ENCODE measurements around the gene HOXB1.

- TF ChIP-seq CTCF (IDR thresholded peaks at IDR 0.05) (no peak), POLR2A (IDR thresholded peaks at IDR 0.05) (no peak)
Observed at GRCh38 chr17:48530887-48531272, at the start of gene HOXB1.
